Tibial nerve (tissue), 4 donors: ENCODE measurements around the gene RTP5. TPM values are rescaled to one million over a fixed set of nuclear protein-coding genes. Genes with fewer than 3 reads are reported as not detected.

Experiments
- DNase-seq, 2 donors: peaks; one replicate each; pipeline ENCODE4 v3.0.0-alpha.2; 2019; ENCODE audit warnings: low spot score in 2 of 2
- H3K27ac ChIP-seq, 4 donors: fragments of 200-600 bp; sonication (generic) in 3 of 4; one replicate each; pipeline ENCODE4 v1.5.1; 2017 to 2019; ENCODE audit warnings: mild to moderate bottlenecking in 1 of 4
- H3K27me3 ChIP-seq, 2 donors: fragments of 200-600 bp; sonication (generic) in 1 of 2; one replicate each; pipeline versions ENCODE4 v1.5.1 to v1.6.0; 2017 to 2019
- H3K36me3 ChIP-seq, 3 donors: fragments of 200-600 bp; sonication (generic); one replicate each; pipeline ENCODE4 v1.5.1; 2018 to 2019
- H3K4me1 ChIP-seq, 4 donors: fragments of 200-600 bp; sonication (generic) in 3 of 4; one replicate each; pipeline ENCODE4 v1.5.1; 2017 to 2019
- H3K4me3 ChIP-seq, 4 donors: fragments of 200-600 bp; sonication (generic) in 3 of 4; one replicate each; pipeline ENCODE4 v1.5.1; 2017 to 2019; ENCODE audit warnings: mild to moderate bottlenecking in 1 of 4, moderate library complexity in 1 of 4
- H3K9me3 ChIP-seq, 4 donors: fragments of 200-600 bp; sonication (generic) in 3 of 4; one replicate each; pipeline ENCODE4 v1.5.1; 2017 to 2019
- CTCF ChIP-seq, 5 experiments: fragments of 200-600 bp in 3 of 5; fragments of 450-650 bp in 2 of 5; sonication (generic) in 3 of 5; IDR thresholded peaks; one replicate each; pipeline ENCODE4 v1.5.1; 2016 to 2019; ENCODE audit warnings: antibody characterized with exemption in 5 of 5, mild to moderate bottlenecking in 3 of 5, moderate library complexity in 2 of 5
- EP300 ChIP-seq, 2 donors: sonication (generic); formaldehyde crosslinking; IDR thresholded peaks; one replicate each; pipeline ENCODE4 v1.6.1; 2017; ENCODE audit warnings: antibody characterized with exemption in 2 of 2, mild to moderate bottlenecking in 1 of 2
- POLR2A ChIP-seq, 2 donors: fragments of 450-650 bp; IDR thresholded peaks; one replicate each; pipeline ENCODE4 v1.6.1; 2017; ENCODE audit warnings: antibody characterized with exemption in 2 of 2, mild to moderate bottlenecking in 2 of 2, moderate library complexity in 2 of 2
- WGBS, 2 donors: methylation state at CpG; one replicate each; pipeline ENCODE4 v1.1.5; 2018; 5-methylcytosine and 5-hydroxymethylcytosine counted together
- total RNA-seq, 4 donors: library from RNA; depleted of rRNA; stranded (reverse); fragments of >200 nt; gene quantifications; one replicate each; pipeline ENCODE4 v1.1.0, GENCODE V29; 2016

Gene RTP5
- total RNA-seq, 4 donors from 2014 or later: not detected

GRCh38 chr2:241891315-241891987 lies 21.9 kb downstream of the RTP5 start:
- TF ChIP-seq EP300 (IDR thresholded peaks at IDR 0.05) (no peak), CTCF (IDR thresholded peaks at IDR 0.05) (no peak), POLR2A (IDR thresholded peaks at IDR 0.05) (no peak)
- no peak overlapping the region for H3K4me3 ChIP-seq
- WGBS, 2 donors: 89 to 90% methylated on average over 27 of the region's 27 CpGs
- no peaks in the 10 kb centered on the region for H3K4me1 ChIP-seq
- H3K36me3 ChIP-seq: peaks cover 0 to 9% (median 0%) of the 10 kb centered on the region in 3 donors
- no peaks in the 10 kb centered on the region for H3K9me3 ChIP-seq
- no peak for DNase-seq
- H3K27ac ChIP-seq: no peak overlapping the region
- no peaks in the 10 kb centered on the region for H3K27me3 ChIP-seq

- no peak for DNase-seq
- Histone ChIP-seq H3K4me3 (no peak overlapping the region), H3K27ac (no peak overlapping the region), H3K27me3 (no peaks in the 10 kb centered on the region), H3K36me3 (peaks cover 0 to 5% (median 0%) of the 10 kb centered on the region in 3 donors), H3K4me1 (no peaks in the 10 kb centered on the region), H3K9me3 (no peaks in the 10 kb centered on the region)
- TF ChIP-seq POLR2A (IDR thresholded peaks at IDR 0.05) (no peak), EP300 (IDR thresholded peaks at IDR 0.05) (no peak), CTCF (IDR thresholded peaks at IDR 0.05) (no peak)
- WGBS, 2 donors: 73 to 84% methylated on average over 3 of the region's 3 CpGs
These were observed 22.4 kb downstream of the RTP5 start for GRCh38 chr2:241891988-241892298.

DNA sequence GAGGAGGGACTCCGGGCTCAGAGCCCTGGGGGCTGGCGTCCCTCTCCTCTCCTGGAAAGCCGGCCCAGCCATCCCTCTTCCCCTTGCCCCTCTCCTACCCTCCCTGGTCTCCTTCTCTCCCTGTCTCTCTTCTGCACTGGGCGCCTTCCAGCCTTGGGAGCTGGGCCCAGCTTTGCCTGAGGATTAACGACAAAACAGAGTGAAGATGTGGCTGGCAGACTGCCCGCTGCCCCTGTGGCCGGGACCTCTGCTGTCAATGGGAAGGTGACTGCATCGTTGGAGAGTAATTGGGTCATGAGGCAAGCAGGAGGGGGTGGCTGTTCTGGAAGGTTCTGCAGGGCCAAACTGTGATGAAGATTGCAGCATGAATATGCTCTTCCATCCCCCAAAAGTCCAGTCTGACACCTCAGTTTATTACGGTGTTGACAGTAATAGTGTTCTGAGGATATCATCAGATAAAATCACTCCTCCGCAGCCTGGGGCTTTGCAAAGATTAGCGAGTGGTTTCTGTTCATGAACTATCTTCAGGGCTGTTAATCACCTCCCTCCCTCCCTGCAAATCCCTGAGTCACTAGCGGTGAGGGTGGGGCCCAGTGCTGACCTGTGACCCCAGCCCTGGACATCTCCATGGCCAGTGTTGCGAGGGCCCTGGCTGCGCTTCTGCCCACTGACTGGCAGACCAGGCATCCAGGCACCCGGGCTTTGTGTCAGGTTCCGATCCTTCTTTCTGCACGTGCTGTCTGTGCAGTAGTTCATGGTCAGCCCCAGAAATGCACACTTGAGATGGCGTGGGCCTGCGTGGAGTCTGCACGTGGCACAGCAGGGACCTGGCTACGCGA lies 23.0 kb downstream of the RTP5 start:
- no peaks in the 10 kb centered on the region for H3K27me3 ChIP-seq
- no peaks in the 10 kb centered on the region for H3K4me1 ChIP-seq
- no peak for DNase-seq
- no peak overlapping the region for H3K27ac ChIP-seq
- H3K4me3 ChIP-seq: no peak overlapping the region
- TF ChIP-seq EP300 (IDR thresholded peaks at IDR 0.05) (no peak), POLR2A (IDR thresholded peaks at IDR 0.05) (no peak), CTCF (IDR thresholded peaks at IDR 0.05) (no peak)
- H3K36me3 ChIP-seq: no peaks in the 10 kb centered on the region
- WGBS, 2 donors: 68 to 72% methylated on average over 22 of the region's 22 CpGs
- no peaks in the 10 kb centered on the region for H3K9me3 ChIP-seq

DNA sequence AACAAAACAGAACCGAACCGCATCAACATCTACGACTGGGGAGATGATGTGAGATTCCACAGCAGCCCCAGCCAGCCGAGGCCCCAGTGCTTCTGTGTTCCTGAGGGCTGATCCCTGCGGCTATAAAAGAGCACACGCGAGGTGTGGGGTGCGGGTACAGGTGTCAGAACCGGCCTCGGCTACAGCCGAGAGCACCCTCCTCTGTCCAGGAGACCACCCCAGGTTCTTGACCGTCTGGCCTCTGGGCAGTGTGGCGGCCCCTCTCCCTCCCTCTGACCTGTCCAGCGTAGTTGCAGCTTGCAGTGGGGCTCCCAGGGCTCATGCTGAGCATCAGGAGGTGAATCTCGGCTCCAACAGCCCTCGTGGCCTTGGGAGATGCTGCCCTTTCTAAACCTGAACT lies 23.7 kb downstream of the RTP5 start:
- no peak overlapping the region for H3K27ac ChIP-seq
- WGBS, 2 donors: 62 to 77% methylated on average over 16 of the region's 16 CpGs

More for the DNA sequence above, 23.7 kb downstream of the RTP5 start:
- Histone ChIP-seq H3K36me3 (no peaks in the 10 kb centered on the region), H3K4me3 (no peak overlapping the region), H3K9me3 (no peaks in the 10 kb centered on the region), H3K4me1 (no peaks in the 10 kb centered on the region), H3K27me3 (no peaks in the 10 kb centered on the region)
- no peak for TF ChIP-seq CTCF (IDR thresholded peaks at IDR 0.05)
- TF ChIP-seq POLR2A (IDR thresholded peaks at IDR 0.05): no peak
- TF ChIP-seq EP300 (IDR thresholded peaks at IDR 0.05): no peak
- peak in 1 of 2 donors; percentile 7 for DNase-seq
